Ishikawa (cell line): ENCODE data around the gene NECAB2.

Experiments used
- CEBPB ChIP-seq: IDR thresholded peaks from 2 replicates; pipeline ENCODE4 v1.6.1; 2012
- CREB1 ChIP-seq: IDR thresholded peaks from 2 replicates; pipeline ENCODE4 v1.6.1; 2012; ENCODE audit warnings: low read depth
- EGR1 ChIP-seq: IDR thresholded peaks from 2 replicates; pipeline ENCODE4 v1.6.1; 2012
- EP300 ChIP-seq: IDR thresholded peaks from 2 replicates; pipeline ENCODE4 v1.6.1; 2012; ENCODE audit warnings: borderline replicate concordance
- FOXM1 ChIP-seq: IDR thresholded peaks from 2 replicates; pipeline ENCODE4 v1.6.1; 2012; ENCODE audit warnings: low read depth, borderline replicate concordance
- MAX ChIP-seq: IDR thresholded peaks from 2 replicates; pipeline ENCODE4 v1.6.1; 2012
- NFIC ChIP-seq: IDR thresholded peaks from 2 replicates; pipeline ENCODE4 v1.6.1; 2012
- RAD21 ChIP-seq: IDR thresholded peaks from 2 replicates; pipeline ENCODE4 v1.6.1; 2012; ENCODE audit warnings: low read depth
- REST ChIP-seq: IDR thresholded peaks from 2 replicates; pipeline ENCODE4 v1.6.1; 2012; ENCODE audit warnings: low read depth, mild to moderate bottlenecking
- TAF1 ChIP-seq: IDR thresholded peaks from 2 replicates; pipeline ENCODE4 v1.6.1; 2012; ENCODE audit warnings: low read depth, mild to moderate bottlenecking
- TCF12 ChIP-seq: IDR thresholded peaks from 2 replicates; pipeline ENCODE4 v1.6.1; 2012; ENCODE audit warnings: low read depth
- TEAD4 ChIP-seq: IDR thresholded peaks from 2 replicates; pipeline ENCODE4 v1.6.1; 2012
- USF1 ChIP-seq: IDR thresholded peaks from 2 replicates; pipeline ENCODE4 v1.6.1; 2012
- YY1 ChIP-seq: IDR thresholded peaks from 2 replicates; pipeline ENCODE4 v1.6.1; 2012; ENCODE audit warnings: low read depth
- ZBTB7A ChIP-seq: IDR thresholded peaks from 2 replicates; pipeline ENCODE4 v1.6.1; 2012; ENCODE audit warnings: low read depth

Gene NECAB2

GRCh38 chr16:83942815-83943515, 25.1 kb upstream of the NECAB2 start:
- TF ChIP-seq TEAD4, result no peak
- TF ChIP-seq EP300, result no peak
- TF ChIP-seq FOXM1, result no peak
- TF ChIP-seq MAX, result no peak
- TF ChIP-seq RAD21, result no peak
- no peak for TF ChIP-seq EGR1
- no peak for TF ChIP-seq CREB1
- no peak for TF ChIP-seq USF1
- no peak for TF ChIP-seq TCF12
- no peak for TF ChIP-seq CEBPB
- no peak for TF ChIP-seq YY1
- no peak for TF ChIP-seq REST
- no peak for TF ChIP-seq NFIC
- TF ChIP-seq TAF1, result no peak
- TF ChIP-seq ZBTB7A, result no peak

- TF ChIP-seq CREB1, result no peak
- no peak for TF ChIP-seq ZBTB7A
- TF ChIP-seq EP300, result no peak
- TF ChIP-seq CEBPB, result no peak
- TF ChIP-seq TCF12, result no peak
- TF ChIP-seq YY1, result no peak
- TF ChIP-seq USF1, result no peak
- no peak for TF ChIP-seq MAX
- no peak for TF ChIP-seq TAF1
- TF ChIP-seq RAD21, result no peak
- no peak for TF ChIP-seq REST
- TF ChIP-seq FOXM1, result no peak
These were observed 24.5 kb upstream of the NECAB2 start for GRCh38 chr16:83943516-83944050.

GRCh38 chr16:83945587-83945986, 22.5 kb upstream of the NECAB2 start:
- TF ChIP-seq TEAD4 (no peak), EGR1 (no peak)

GRCh38 chr16:83946154-83946780, 21.8 kb upstream of the NECAB2 start:
- TF ChIP-seq EGR1 (no peak), YY1 (no peak), CEBPB (no peak), TEAD4 (no peak), FOXM1 (no peak), MAX (no peak), NFIC (no peak), REST (no peak), TCF12 (no peak), ZBTB7A (no peak)
